DOHH2 (cell line): Measurements from ENCODE around the gene TIMM23B.
"Not testable (repeated sequence)": the region's sequence is repeated elsewhere in the genome, so short reads cannot be mapped to it uniquely, and the experiment has no call there.

ENCODE experiments used
- EZH2phosphoT487 ChIP-seq: fragments of 200-600 bp; sonication (generic); IDR thresholded peaks from 2 replicates; pipeline ENCODE4 v1.6.1; 2017; ENCODE audit warnings: borderline replicate concordance, mild to moderate bottlenecking, antibody characterized with exemption, low read length, moderate library complexity, mixed read lengths
- TF ChIP-seq, protein P1 (sequence below): fragments of 200-600 bp; sonication (generic); IDR thresholded peaks from one replicate; pipeline ENCODE4 v1.5.1; 2014; ENCODE audit warnings: antibody characterized with exemption, mild to moderate bottlenecking, low read depth, low read length; ENCODE audit not compliant: poor library complexity, severe bottlenecking

DNA sequence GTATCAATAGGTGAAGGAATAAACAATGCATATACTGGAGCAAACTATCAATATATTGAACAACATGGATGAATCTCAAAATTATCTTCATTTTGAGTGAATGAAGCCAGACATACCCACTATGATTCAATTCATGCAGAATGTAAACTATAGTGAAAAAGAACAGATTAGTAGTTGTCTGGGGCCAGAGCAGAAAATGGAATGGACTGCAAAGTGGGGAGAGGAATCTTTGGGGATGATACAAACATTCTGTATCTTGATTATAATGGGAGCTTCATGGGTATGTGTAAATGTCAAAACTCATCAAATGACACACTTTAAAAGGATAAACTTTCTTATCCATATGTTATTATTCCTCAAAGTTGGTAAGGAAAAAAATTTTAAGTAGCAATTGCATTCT, 23.9 kb upstream of the TIMM23B start:
- TF ChIP-seq, protein P1, sequence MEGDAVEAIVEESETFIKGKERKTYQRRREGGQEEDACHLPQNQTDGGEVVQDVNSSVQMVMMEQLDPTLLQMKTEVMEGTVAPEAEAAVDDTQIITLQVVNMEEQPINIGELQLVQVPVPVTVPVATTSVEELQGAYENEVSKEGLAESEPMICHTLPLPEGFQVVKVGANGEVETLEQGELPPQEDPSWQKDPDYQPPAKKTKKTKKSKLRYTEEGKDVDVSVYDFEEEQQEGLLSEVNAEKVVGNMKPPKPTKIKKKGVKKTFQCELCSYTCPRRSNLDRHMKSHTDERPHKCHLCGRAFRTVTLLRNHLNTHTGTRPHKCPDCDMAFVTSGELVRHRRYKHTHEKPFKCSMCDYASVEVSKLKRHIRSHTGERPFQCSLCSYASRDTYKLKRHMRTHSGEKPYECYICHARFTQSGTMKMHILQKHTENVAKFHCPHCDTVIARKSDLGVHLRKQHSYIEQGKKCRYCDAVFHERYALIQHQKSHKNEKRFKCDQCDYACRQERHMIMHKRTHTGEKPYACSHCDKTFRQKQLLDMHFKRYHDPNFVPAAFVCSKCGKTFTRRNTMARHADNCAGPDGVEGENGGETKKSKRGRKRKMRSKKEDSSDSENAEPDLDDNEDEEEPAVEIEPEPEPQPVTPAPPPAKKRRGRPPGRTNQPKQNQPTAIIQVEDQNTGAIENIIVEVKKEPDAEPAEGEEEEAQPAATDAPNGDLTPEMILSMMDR: not testable (repeated sequence)
- TF ChIP-seq EZH2phosphoT487: not testable (repeated sequence)
